Umbilical cord (tissue), 2 donors: ENCODE results near the gene GFRA1. TPM values are rescaled to one million over a fixed set of nuclear protein-coding genes. Genes with fewer than 3 reads are reported as not detected.
A peak's percentile ranks its signal among the peaks of the same experiment; 100 is the strongest.

Experiments
- DNase-seq: peaks from one replicate; pipeline ENCODE4 v3.0.0-alpha.2; 2015; ENCODE audit warnings: low spot score
- total RNA-seq: library from RNA; depleted of rRNA; stranded (reverse); fragments of >200 nt; gene quantifications from one replicate; pipeline ENCODE4 v1.2.3, GENCODE V29; 2014; ENCODE audit warnings: low replicate concordance; ENCODE audit not compliant: insufficient read depth

Gene GFRA1
- total RNA-seq, 1 donor from 2014 or later, result 7.2 TPM

DNA sequence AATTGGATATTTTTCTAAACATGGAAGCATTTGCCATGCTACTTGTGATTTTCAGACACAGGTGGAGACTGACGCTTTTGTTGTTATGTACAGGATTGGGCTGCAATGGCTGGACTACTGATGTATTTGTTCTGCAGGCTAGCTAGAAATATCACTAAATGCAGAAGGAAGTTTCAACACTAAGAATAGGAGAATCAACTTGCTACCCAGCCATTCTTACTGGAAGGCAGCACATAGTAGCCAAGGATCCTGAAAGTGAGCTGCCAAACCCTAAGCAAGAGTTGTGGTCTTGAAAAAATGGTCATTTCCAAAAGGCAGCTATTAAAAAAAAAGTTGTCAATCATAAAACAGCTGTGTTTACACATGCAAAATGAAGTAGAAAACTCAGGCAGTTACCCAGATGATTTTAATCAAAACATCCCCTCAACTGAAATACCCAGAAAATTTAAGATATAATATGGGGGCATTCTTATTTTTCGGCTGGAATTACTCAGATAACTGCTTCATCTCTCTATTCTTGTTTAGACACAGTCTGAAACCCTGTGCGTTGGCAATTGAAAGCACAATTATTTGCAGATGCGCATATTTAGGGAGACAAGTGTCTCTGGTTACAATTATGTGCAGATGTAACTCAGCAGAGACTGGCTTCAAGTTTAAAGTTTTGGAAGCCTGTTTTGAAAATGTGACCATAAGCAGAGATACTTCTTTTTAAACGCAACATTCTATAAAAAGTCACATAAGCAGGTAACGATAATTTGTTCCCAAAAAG, 31.2 kb downstream of the GFRA1 start:
- no peak for DNase-seq

DNA sequence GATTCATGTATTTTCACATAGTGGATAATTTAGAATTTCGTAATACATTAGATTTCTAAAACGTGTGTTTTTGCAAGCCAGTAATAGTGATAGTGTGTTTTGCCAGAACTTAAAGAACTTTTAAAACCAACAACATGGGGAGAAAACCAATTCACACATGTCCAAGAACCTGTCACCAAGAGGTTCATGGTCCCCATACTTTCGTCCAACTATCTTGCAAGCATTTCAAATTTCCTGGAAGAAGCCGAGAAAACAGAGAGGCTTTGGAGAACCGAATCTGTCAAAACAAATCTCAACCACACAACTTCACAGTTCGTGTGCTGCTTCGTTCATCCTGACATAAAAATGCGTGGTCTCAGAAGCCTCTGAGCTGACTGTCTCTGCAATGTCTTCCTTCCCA, 31.9 kb downstream of the GFRA1 start:
- DNase-seq, result no peak

DNA sequence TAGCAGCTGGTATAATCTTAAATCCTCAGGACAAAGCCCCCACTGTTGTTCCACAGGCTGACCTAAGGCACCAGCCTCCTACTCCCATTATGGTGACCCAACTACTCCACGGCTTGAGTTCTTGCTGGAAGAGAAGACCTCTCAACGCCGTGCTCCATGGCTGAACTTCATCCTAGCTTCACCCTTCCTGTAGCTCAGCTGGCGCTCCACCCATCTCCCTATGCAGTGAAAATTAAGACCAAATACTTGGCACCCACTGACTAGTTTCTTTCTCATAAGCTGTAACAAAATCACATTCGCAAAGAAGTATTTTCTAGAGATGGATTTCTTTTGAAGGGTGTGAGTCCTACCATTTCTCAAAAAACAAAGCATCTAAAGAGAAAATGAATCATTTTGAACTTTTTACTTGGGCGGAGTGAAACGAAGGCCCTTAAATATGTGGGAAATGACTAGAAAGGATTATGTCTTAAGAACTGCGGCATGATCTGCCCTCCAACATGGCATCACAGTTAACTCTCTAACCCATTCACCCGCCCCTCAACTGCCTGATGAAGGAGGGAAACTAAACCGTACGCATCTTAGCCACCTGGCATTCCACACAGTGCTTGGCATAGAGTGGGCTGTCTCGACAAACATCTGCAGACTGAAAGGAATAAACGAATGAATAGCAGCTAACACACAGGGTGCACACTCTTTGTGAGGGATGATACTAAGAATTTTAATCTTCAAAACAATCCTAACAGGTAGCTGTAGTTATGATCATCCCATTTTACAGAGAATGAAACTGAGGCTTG, 32.7 kb downstream of the GFRA1 start:
- DNase-seq, result no peak

DNA sequence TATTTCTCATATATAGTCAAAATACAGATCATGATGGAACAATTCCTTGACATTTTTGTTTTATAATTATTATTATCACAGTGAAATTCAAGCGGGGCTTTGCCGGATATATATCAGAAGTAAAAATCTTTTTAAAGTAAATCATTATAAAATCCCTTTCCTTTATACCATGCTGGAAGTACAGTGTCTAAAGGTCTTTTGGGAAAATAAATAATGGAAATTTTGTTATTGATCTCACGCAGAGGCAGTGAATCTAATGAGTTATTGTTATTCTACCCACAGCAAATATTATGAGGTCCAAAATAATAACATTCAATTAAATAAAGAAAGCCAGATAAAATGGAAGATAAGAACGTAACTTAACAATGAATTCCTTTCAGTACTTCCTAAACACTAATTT, 33.8 kb downstream of the GFRA1 start:
- no peak for DNase-seq

DNA sequence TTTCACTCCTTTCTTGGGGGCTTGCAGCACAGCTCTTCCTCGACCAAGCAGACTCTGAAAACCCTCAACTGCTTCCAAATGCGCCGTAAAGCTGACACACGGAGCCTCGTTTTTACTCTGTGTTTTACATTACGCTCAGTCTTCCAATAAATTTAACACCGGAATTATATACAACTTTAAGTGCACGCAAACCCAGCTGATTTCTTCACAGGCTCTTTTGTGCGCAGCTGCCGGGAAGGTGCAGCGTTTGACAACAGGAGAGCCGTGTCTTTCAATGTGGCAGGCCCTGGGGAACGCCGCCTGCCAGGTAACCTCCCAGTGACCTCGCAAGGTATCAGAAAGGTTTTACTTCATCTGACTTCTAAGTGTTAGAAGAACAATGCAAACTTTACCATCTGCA, 35.0 kb downstream of the GFRA1 start:
- no peak for DNase-seq

DNA sequence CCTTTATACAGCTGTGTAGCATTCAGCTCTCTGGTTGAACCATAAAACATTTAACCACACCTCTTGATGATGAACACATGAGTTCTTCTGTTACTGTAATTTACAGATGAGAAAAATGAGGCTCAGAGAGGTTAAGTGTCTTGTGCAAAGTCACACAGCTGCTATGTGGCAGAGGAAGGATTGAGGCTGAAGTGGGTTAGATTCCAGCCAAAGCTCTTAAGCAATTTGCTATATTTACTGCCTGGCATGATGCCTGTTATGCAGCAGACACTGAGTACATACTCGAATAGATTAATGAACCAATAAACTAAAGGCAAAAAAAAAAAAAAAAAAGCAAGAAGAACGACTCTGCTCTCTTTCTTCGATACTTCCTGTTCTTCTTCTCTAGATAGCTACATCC, 35.7 kb downstream of the GFRA1 start:
- DNase-seq, result no peak

DNA sequence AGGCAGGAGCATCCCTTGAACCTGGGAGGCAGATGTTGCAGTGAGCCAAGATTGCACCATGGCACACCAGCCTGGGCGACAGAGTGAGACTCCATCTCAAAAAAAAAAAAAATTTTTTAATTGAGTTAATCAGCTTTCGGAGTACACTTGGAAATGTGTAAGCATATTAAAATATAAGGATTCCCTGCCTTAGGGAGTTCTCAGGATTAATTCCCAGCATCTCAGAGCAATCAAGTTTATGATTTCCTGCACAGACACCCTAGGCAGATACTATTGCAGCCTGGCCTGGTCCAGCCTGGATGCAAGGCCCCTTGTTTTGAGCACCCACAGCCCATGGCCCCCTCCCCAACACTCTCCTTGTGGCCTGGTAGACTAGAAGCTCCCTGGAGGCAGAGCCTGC, 39.8 kb downstream of the GFRA1 start:
- no peak for DNase-seq

DNA sequence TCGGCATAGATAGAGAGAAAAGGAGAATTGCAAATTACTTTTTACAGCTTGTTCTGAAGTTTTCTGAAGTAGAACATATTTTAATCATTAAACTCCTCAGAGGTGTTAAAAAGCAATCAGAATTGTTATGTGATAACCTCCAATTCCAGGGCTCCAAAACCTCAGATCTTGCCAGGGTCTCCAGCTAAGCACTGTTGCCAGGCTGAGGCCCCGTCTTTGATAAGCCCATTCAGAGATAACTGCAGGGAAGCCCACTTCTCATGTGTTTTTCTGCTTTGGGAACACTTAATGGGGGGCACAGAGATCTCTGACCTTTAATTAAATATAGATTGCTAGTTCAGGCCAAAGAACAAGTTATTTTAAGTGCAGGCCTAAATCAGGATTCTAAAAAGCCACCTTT, 40.4 kb downstream of the GFRA1 start:
- no peak for DNase-seq

DNA sequence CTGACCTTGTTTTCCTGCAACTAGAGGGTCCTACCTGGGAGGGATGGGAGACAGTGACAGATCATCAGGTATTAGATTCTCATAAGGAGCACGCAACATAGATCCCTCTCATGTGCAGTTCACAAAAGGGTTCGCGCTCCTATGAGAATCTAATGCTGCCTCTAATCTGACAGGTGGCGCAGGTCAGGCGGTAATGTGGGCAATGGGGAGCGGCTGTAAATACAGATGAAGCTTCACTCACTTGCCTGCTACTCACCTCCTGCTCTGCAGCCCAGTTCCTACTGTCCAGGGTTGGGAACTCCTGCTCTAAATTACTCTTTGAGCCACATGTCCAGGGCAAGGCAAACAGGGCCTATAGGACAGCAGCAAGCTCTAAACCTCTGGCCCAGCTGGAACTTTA, 46.2 kb downstream of the GFRA1 start:
- no peak for DNase-seq

DNA sequence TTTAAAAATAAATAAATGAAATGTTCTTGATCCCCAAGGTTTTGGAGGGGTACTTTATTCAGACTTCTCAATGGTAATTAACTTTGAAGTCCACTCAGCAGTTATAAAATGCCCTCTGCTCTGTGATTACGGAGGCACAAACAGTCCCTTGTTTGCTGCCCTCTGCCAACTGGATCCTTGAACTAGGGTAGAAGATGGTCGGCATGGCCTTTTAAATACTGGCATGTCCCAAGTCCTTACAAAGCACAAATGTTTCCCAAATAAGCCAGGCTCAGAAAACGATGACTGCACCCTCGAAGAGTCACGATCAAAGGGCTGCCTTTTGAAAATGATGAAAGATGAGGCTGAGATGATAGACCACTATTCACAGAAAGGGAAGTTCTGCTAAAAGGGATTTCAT, 47.0 kb downstream of the GFRA1 start:
- no peak for DNase-seq

DNA sequence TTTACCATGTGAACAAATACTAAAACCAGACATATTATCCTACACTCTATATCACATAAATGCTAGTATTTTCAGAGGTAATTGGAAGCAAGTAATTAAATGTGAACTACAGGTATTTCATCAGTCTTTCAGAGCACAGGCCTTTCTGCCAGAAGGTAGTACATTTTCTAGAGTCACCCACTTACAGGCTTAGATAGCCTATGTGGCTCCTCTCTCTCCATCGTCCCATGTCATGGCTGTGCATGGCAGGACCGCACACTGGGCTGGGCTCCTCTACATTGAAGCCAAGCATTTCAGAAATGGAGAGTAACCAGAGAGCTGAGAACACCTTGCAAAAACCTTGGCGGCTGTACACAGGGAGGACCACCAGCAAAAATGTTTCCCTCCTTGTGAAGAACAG, 49.7 kb downstream of the GFRA1 start:
- no peak for DNase-seq

DNA sequence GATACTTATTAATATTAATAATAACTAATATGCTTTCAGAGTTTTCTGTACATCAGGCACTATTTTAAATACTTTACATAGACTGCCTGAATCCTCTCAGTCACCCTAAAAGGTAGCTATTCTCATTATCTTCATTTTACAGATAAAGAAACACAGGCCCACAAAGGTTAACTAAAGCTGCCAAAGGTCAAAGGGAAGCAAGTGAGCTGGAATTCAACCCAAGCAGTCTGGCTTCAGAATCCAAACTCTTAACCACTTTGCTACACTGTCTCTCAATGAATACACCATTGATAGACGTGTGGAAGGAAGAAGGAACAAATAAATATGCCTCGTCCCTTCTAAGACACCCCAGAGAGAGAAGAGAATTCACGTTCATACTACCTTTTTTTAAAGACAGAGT, 52.0 kb downstream of the GFRA1 start:
- no peak for DNase-seq

DNA sequence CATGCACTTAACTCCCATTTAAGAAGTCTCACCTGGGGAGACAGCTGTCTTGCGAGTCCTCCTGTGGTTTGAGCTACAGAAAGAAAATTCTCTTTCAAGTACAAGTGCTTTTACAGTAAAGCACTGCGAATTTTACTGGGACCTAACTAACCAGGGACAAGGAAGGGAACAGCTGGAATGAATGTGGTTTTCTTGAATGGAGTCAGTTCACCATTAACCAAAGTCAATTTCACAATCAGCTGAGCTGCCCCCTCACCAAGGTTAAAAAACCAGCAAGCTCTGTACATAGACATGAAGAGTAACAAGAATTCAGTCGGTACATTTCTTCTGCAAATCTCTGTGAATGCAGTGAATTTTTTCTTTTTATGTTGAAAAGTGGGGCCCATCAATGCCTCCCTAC, 56.3 kb downstream of the GFRA1 start:
- no peak for DNase-seq

DNA sequence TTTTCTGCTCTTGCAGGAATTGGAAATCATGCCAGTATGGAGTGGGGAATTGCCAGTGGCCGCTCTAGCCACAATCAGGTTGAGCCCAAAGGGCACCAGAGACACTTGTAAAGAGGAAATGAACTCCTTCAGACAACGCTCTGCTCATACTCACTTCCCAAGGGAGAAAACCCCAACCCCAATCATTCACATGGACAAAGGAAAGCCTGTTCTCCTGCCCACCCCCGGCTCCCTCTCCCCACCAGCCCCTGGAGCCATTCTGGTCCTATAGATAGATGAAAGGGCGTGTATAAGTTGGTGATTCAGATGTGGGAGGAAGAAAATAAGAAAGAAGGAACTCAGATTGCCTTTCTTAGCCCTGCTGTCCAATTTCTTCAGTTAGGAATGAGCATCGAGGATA, 57.4 kb downstream of the GFRA1 start:
- DNase-seq, result no peak

DNA sequence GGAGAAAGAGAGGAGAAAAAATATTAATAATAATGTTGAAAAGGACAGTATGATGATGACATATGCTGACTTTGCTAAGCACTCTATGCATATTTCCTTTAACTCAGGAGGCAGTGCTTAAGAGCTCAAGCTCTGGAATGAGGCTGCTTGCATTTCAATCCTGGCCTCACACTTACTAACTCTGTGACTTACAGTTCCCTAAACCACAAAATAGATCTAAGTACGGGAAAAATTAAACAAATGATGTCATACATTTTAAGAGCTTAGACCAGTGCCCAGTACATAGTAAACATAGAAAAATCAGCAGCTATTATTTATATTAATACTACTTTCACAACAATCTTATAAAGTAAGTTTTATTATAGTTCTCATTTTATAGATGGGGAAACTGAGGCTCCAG, 61.3 kb downstream of the GFRA1 start:
- peak; percentile 73 for DNase-seq

DNA sequence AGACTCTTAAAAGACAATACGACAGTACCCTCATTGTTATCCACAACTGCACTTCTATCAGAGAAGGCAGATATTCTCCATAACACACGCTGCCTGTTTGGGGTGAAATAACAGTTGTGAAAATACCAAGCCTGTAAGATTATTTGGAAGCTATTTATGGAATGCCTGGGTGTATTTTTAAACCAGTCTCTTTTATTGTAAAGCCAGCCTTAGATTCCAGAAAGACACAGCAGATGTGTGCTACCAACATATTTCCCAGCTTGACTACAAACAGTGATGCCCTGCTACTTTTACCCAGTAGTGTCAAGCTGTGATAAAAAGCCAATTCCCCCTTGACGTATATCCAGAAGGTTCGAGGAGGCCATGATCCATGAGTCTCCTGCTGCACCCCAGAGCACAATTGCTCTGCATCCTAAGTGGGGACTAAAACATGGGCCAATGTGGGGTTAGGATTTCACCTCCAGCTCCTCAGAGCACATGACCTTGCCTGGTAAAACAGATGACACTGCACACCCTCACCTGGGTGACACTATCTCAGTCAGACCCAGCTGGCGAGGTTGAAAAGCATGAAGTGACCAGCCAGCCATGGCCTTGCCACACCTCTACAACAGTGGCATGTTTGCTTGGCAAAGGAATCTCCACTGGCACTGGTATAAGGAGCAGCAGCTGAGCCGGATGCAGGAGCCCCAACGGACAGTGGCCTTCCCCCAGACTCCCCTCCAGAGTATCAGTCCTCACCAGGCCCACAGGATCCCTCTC, 62.2 kb downstream of the GFRA1 start:
- peak; percentile 38 for DNase-seq

DNA sequence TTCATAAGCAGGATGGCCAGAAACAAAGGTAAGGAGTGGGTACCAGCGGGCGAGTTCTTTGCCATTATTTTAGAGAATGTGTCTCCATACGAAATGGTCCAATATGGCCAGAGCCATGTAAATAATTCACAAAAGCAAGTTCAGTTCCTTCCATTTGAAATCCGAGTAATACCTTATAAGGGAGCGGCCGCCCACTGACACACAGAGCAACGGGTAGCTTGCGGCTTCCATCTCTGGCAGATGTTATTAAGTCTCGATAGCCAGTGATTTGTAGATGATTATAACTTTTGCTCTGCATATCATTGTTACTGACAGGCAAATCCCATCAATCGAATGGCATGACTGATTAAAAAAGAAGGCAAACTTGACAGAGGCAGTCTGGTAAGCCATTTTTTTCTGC, 63.2 kb downstream of the GFRA1 start:
- no peak for DNase-seq

DNA sequence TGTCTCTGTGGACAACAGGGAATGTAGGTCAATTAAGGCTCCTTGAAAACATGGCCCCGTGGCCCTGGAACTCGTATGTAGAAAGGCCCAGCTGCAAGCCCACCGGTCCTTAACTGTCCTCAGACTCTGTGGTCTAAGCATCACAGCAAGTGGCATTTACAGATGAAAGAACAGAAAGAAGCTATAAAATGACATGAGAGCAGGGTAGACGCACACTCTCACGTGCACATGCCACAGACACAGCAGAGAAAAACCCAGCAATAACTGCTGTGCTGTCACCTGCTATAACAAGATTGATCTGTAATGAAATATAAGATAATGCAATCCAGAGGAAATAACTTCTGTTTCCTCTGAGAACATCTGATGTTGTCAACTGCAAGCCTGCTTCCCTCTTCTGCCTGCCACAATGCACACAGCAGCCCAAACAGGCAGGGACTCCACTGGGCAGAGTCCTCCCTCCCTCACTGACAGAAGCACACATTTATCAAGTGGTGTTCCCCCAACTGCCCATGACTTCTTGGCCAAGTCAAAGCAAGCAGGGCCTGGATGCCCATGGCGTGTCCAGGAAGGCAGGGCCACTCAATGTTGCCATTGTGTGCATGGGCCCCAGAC, 63.9 kb downstream of the GFRA1 start:
- DNase-seq, result no peak

DNA sequence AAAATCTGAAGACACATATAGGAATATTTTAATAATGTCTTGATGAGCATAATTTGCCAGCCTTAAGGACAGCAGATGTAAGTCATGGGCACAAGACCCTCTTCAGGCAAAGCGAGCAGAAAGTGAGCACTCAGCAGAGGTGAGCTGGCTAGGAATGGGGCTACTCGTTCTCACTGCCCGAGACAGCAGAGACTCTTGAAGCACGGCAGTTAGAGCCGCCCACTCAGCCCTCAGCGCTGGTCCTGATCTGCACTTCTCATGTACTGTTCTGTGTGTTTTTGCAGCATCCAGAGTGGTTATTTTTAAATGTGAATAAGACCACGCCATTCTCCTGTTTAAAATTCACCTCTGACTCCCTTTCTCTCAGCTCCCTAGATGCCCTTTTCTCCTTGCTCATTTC, 65.3 kb downstream of the GFRA1 start:
- no peak for DNase-seq

DNA sequence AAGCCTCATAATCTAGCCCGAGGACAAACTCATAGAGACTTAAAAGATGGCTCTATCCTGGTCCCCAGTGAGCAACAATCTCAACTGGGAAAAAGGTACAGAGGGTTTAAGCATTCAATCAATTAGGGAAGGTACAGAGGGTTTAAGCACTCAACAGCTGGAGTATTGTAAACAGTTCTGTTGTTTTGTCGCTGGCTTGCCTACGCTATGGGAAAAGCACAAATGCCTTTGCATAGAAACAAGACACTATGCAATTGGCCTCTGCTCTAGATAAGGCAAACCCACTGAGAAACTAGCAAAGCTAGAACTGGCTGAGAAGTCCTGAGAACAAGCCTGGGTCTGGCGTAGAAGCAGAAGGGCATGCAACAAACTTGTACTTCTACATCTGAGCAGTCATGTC, 69.3 kb downstream of the GFRA1 start:
- DNase-seq, result no peak

DNA sequence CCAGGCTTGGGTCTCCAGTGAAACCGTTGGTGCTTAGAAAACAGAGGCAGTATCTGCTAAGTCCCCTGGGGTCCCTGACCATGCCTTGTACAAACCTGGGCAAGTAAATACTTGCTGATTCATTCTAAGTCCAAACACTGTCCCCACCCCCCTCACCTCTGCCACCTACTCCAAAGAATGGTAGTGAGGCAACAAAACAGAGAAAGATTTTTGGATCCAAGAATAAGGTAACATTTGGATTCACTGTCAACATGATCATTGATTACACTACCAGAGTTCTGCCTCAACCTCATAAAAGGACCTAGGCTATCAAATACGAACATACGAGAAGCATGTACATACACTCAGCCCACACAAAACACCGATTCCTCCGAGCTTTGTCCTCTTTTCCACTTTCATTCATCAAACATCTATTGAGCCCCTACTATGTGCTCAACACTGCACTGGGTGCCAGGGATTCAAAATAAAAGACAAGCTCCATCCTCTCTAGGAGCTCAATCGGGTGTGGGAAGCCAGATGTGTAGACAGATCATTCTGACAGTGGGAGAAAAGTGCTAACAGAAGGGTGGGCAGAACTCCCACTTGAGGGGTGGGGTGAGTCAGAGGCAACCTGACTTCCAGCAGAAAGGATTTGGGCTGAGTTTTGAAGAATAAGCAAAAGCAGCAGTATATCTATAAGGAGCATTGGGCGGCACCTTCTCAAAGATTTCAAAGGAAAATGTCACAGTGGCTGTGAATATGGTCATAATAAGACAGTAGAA, 71.2 kb downstream of the GFRA1 start:
- DNase-seq, result no peak
